ENCODE results near the gene ARL6. TPM values are rescaled to one million over a fixed set of nuclear protein-coding genes. Genes with fewer than 3 reads are reported as not detected.

The ARL6 gene, protein sequence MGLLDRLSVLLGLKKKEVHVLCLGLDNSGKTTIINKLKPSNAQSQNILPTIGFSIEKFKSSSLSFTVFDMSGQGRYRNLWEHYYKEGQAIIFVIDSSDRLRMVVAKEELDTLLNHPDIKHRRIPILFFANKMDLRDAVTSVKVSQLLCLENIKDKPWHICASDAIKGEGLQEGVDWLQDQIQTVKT
- total RNA-seq (2022) (5.2 and 5.6 TPM in 2 replicates), Bru-seq, nascent RNA (percentile 48 among the genes with signal in this experiment), BruChase-seq, experiment 1, labeled RNA remaining after a 6-hour chase (percentile 51 among the genes with signal in this experiment), BruChase-seq, experiment 2, labeled RNA remaining after a 2-hour chase (percentile 51 among the genes with signal in this experiment)
- long read RNA-seq, full-length matches to known transcripts, result 4 of 7 reads
- long read RNA-seq, partial matches to known transcripts, result 0 of 7 reads
- long read RNA-seq, other reads (novel, unspliced or antisense), result 3 of 7 reads

GRCh38 chr3:97764407-97765238 is at the start of gene ARL6:
Gene ARL6 (plus strand): TSS chr3:97764758. CDS start chr3:97768108, 3,350 bp downstream.
- peaks cover 14% of the 10 kb centered on the region for H3K36me3 Mint-ChIP-seq (ENCODE audit: insufficient read depth, unreplicated experiment)
- no TSS peak for BruUV-seq (replicated peaks)
- intact Hi-C loops (cut with micrococcal nuclease; ENCODE audit: unreplicated experiment), result no loop called here

GRCh38 chr3:97719156-97719821 is 45.3 kb upstream of the ARL6 start:
- DNase-seq, result peak; percentile 67
- no peaks in the 10 kb centered on the region for H3K27me3 Mint-ChIP-seq (ENCODE audit: unreplicated experiment)
- H3K27ac Mint-ChIP-seq (ENCODE audit: unreplicated experiment), result no peak overlapping the region
- H3K4me3 Mint-ChIP-seq (ENCODE audit: low read depth, unreplicated experiment), result no peak overlapping the region
- H3K9me3 Mint-ChIP-seq (ENCODE audit: low read depth, unreplicated experiment), result no peaks in the 10 kb centered on the region
- CTCF ChIA-PET, result interaction anchor here (0.6 to 1.1 kb wide), 4 partner anchors 46 to 1033 kb away, joined by 3 to 7 read pairs (median 4); partner anchors contain the start of gene ARL6
- H3K36me3 Mint-ChIP-seq (ENCODE audit: insufficient read depth, unreplicated experiment), result no peaks in the 10 kb centered on the region
- TF ChIP-seq, protein P1, sequence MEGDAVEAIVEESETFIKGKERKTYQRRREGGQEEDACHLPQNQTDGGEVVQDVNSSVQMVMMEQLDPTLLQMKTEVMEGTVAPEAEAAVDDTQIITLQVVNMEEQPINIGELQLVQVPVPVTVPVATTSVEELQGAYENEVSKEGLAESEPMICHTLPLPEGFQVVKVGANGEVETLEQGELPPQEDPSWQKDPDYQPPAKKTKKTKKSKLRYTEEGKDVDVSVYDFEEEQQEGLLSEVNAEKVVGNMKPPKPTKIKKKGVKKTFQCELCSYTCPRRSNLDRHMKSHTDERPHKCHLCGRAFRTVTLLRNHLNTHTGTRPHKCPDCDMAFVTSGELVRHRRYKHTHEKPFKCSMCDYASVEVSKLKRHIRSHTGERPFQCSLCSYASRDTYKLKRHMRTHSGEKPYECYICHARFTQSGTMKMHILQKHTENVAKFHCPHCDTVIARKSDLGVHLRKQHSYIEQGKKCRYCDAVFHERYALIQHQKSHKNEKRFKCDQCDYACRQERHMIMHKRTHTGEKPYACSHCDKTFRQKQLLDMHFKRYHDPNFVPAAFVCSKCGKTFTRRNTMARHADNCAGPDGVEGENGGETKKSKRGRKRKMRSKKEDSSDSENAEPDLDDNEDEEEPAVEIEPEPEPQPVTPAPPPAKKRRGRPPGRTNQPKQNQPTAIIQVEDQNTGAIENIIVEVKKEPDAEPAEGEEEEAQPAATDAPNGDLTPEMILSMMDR (IDR thresholded peaks at IDR 0.05; ENCODE audit: unreplicated experiment), result peak; percentile 74
- no TSS peak for BruUV-seq (replicated peaks)
- H3K4me1 Mint-ChIP-seq (ENCODE audit: low read depth, unreplicated experiment), result no peaks in the 10 kb centered on the region
- intact Hi-C loops (cut with micrococcal nuclease; ENCODE audit: unreplicated experiment), result loop anchor here (1.0 to 10.0 kb wide), 2 partner anchors 144 to 856 kb away; no protein-coding TSS in a partner anchor

More at GRCh38 chr3:97764407-97765238, at the start of gene ARL6:
- TF ChIP-seq, protein P1 (IDR thresholded peaks at IDR 0.05; ENCODE audit: unreplicated experiment), result no peak
- peak within 1 kb of the TSS; percentile 65 for H3K27ac Mint-ChIP-seq (ENCODE audit: unreplicated experiment)
- CTCF ChIA-PET, result interaction anchor here (1.1 to 1.3 kb wide), 2 partner anchors 23 to 45 kb away, joined by 3 to 4 read pairs; no protein-coding TSS in a partner anchor
- H3K4me1 Mint-ChIP-seq (ENCODE audit: low read depth, unreplicated experiment), result peaks cover 8% of the 10 kb centered on the region
- no peaks in the 10 kb centered on the region for H3K27me3 Mint-ChIP-seq (ENCODE audit: unreplicated experiment)
- peak; percentile 71 for DNase-seq
- no peaks in the 10 kb centered on the region for H3K9me3 Mint-ChIP-seq (ENCODE audit: low read depth, unreplicated experiment)
- peak within 1 kb of the TSS; percentile 87 for H3K4me3 Mint-ChIP-seq (ENCODE audit: low read depth, unreplicated experiment)

GRCh38 chr3:97720417-97720816 is 44.1 kb upstream of the ARL6 start:
- no peak for DNase-seq
- Mint-ChIP-seq H3K9me3 (ENCODE audit: low read depth, unreplicated experiment) (no peaks in the 10 kb centered on the region), H3K4me3 (ENCODE audit: low read depth, unreplicated experiment) (no peak overlapping the region), H3K4me1 (ENCODE audit: low read depth, unreplicated experiment) (no peaks in the 10 kb centered on the region), H3K27ac (ENCODE audit: unreplicated experiment) (no peak overlapping the region), H3K36me3 (ENCODE audit: insufficient read depth, unreplicated experiment) (no peaks in the 10 kb centered on the region), H3K27me3 (ENCODE audit: unreplicated experiment) (no peaks in the 10 kb centered on the region)
- intact Hi-C loops (cut with micrococcal nuclease; ENCODE audit: unreplicated experiment), result no loop called here
- CTCF ChIA-PET, result no interaction called here
- no TSS peak for BruUV-seq (replicated peaks)
- TF ChIP-seq, protein P1 (IDR thresholded peaks at IDR 0.05; ENCODE audit: unreplicated experiment), result no peak

- CTCF ChIA-PET, result no interaction called here
- Mint-ChIP-seq H3K36me3 (ENCODE audit: insufficient read depth, unreplicated experiment) (no peaks in the 10 kb centered on the region), H3K27me3 (ENCODE audit: unreplicated experiment) (no peaks in the 10 kb centered on the region), H3K27ac (ENCODE audit: unreplicated experiment) (no peak overlapping the region), H3K4me3 (ENCODE audit: low read depth, unreplicated experiment) (no peak overlapping the region), H3K4me1 (ENCODE audit: low read depth, unreplicated experiment) (no peaks in the 10 kb centered on the region), H3K9me3 (ENCODE audit: low read depth, unreplicated experiment) (no peaks in the 10 kb centered on the region)
- TF ChIP-seq, protein P1 (IDR thresholded peaks at IDR 0.05; ENCODE audit: unreplicated experiment), result no peak
- no TSS peak for BruUV-seq (replicated peaks)
- intact Hi-C loops (cut with micrococcal nuclease; ENCODE audit: unreplicated experiment), result no loop called here
- no peak for DNase-seq
These were observed 43.1 kb upstream of the ARL6 start for GRCh38 chr3:97721446-97721845.
